Ishikawa (cell line): ENCODE results near the gene STK32C.

ENCODE experiments used
- EGR1 ChIP-seq: IDR thresholded peaks from 2 replicates; pipeline ENCODE4 v1.6.1; 2012
- EP300 ChIP-seq: IDR thresholded peaks from 2 replicates; pipeline ENCODE4 v1.6.1; 2012; ENCODE audit warnings: borderline replicate concordance
- TAF1 ChIP-seq: IDR thresholded peaks from 2 replicates; pipeline ENCODE4 v1.6.1; 2012; ENCODE audit warnings: low read depth, mild to moderate bottlenecking
- TCF12 ChIP-seq: IDR thresholded peaks from 2 replicates; pipeline ENCODE4 v1.6.1; 2012; ENCODE audit warnings: low read depth
- YY1 ChIP-seq: IDR thresholded peaks from 2 replicates; pipeline ENCODE4 v1.6.1; 2012; ENCODE audit warnings: low read depth
- ZBTB7A ChIP-seq: IDR thresholded peaks from 2 replicates; pipeline ENCODE4 v1.6.1; 2012; ENCODE audit warnings: low read depth
- TF ChIP-seq, protein P1 (sequence below): IDR thresholded peaks from 2 replicates; pipeline ENCODE4 v1.6.1; 2012
- TF ChIP-seq, protein P2 (sequence below): IDR thresholded peaks from 2 replicates; pipeline ENCODE4 v1.6.1; 2012; ENCODE audit warnings: low read depth, mild to moderate bottlenecking

DNA sequence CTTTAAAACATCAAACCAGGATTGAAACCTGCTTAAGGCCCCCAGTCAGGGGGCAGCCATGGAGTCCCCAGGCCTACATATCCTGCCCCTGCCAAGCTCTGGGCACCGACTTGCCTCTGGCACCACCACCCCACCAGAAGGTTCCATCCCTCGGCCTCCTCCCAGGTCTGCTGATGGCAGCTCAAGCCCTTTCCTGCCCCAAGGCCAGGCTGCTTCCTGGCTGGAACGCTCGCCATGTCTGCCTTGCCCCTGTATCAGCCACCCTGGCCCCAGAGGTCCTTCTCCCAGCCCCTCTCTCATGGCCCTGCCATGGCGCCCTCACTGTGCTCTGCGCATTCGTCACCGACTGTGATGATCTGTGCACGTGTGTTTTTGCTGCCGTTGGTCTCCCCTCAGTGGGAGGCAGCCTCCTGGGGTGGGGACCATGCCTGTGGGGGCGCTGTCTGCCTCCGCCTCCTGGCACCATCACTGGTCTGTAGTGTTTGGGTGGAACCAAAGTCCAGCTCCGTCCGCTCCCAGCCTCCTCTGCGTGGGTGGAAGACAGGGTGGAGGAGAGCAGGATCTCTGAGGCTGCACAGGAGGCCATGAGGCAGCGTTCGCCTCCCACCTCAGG, 117.8 kb downstream of the STK32C start:
- TF ChIP-seq YY1 = no peak
- TF ChIP-seq, protein P1, sequence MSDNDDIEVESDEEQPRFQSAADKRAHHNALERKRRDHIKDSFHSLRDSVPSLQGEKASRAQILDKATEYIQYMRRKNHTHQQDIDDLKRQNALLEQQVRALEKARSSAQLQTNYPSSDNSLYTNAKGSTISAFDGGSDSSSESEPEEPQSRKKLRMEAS = no peak
- no peak for TF ChIP-seq EGR1
- TF ChIP-seq TAF1 = no peak
- TF ChIP-seq EP300 = no peak
- TF ChIP-seq TCF12 = no peak
- TF ChIP-seq ZBTB7A = no peak
- TF ChIP-seq, protein P2, sequence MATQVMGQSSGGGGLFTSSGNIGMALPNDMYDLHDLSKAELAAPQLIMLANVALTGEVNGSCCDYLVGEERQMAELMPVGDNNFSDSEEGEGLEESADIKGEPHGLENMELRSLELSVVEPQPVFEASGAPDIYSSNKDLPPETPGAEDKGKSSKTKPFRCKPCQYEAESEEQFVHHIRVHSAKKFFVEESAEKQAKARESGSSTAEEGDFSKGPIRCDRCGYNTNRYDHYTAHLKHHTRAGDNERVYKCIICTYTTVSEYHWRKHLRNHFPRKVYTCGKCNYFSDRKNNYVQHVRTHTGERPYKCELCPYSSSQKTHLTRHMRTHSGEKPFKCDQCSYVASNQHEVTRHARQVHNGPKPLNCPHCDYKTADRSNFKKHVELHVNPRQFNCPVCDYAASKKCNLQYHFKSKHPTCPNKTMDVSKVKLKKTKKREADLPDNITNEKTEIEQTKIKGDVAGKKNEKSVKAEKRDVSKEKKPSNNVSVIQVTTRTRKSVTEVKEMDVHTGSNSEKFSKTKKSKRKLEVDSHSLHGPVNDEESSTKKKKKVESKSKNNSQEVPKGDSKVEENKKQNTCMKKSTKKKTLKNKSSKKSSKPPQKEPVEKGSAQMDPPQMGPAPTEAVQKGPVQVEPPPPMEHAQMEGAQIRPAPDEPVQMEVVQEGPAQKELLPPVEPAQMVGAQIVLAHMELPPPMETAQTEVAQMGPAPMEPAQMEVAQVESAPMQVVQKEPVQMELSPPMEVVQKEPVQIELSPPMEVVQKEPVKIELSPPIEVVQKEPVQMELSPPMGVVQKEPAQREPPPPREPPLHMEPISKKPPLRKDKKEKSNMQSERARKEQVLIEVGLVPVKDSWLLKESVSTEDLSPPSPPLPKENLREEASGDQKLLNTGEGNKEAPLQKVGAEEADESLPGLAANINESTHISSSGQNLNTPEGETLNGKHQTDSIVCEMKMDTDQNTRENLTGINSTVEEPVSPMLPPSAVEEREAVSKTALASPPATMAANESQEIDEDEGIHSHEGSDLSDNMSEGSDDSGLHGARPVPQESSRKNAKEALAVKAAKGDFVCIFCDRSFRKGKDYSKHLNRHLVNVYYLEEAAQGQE = no peak
